ENCODE results near the gene TRMT2A. TPM values are rescaled to one million over a fixed set of nuclear protein-coding genes. Genes with fewer than 3 reads are reported as not detected.

Gene TRMT2A
- total and polyA plus RNA-seq, 2 of the 8 experiments (the other 6 are each of a cell fraction or from before 2014, with no cell fraction given), result 44.9 to 50.3 TPM

DNA sequence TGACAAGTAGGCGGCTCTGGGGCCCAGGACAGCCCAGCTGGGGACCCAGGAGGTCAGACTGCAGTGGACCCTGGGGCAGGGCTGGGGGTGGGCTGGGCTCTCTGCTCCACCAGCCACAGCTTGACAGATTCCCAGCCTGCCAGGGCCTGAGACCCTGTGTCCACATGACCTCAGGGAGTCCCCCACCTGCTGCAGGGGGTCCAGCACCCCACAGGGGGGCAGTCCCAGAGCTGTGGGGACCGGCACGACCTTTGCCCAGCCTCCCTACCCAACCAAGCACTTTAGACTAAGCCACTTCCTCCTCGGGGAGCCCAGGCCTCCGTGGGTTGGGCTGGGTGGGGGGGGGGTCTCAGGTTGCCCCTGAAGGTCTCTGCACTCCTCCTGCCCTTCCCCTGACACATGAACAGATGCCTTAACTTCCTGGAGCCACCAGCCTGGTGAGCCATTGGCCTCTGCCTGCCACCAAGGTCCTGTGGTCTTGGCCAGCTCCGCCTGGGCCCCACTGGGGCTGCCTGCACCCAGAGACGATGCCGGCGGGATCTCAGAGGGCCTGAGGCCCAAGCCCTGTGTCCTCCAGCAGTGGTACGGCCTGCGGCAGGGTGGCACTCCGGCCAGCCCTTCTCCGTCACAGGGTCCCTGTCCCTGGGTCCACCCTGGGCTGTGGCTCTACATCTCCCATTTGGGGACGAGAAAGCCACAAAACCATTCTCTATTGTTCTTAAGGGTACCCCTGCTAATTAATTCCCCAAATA, 30.4 kb upstream of the TRMT2A start:
- H3K36me3 ChIP-seq (ENCODE audit: control insufficient read depth in 2 of 4, insufficient read depth in 4 of 4, low read length in 3 of 4), result peaks cover 0 to 6% (median 0%) of the 10 kb centered on the region in 4 experiments; a peak in 1 of 8 replicates
- POLR2A ChIA-PET (ENCODE audit: partially characterized antibody), result interaction anchor here (1.2 kb wide), 1 partner anchor 27 kb away, joined by 3 read pairs; no protein-coding TSS in a partner anchor
- TF ChIP-seq NRF1 (IDR thresholded peaks at IDR 0.05; ENCODE audit: low read depth, low read length), result no peak
- TF ChIP-seq CBX8 (IDR thresholded peaks at IDR 0.05; ENCODE audit: borderline replicate concordance, low read depth, low read length), result no peak
- TF ChIP-seq SRF (IDR thresholded peaks at IDR 0.05; ENCODE audit: low read depth, low read length), result no peak
- TF ChIP-seq SP2 (IDR thresholded peaks at IDR 0.05; ENCODE audit: low read length), result no peak
- no peak for TF ChIP-seq CREB1 (IDR thresholded peaks at IDR 0.05)
- TF ChIP-seq ZNF274 (IDR thresholded peaks at IDR 0.05; ENCODE audit: borderline replicate concordance, extremely low read depth, low read length), result no peak
- TF ChIP-seq, protein P1, sequence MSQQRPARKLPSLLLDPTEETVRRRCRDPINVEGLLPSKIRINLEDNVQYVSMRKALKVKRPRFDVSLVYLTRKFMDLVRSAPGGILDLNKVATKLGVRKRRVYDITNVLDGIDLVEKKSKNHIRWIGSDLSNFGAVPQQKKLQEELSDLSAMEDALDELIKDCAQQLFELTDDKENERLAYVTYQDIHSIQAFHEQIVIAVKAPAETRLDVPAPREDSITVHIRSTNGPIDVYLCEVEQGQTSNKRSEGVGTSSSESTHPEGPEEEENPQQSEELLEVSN (IDR thresholded peaks at IDR 0.05), result no peak
- TF ChIP-seq TBP (IDR thresholded peaks at IDR 0.05; ENCODE audit: low read depth, low read length), result no peak
- TF ChIP-seq GTF2F1 (IDR thresholded peaks at IDR 0.05; ENCODE audit: borderline replicate concordance, low read depth, low read length), result no peak
- TF ChIP-seq EZH2 (IDR thresholded peaks at IDR 0.05; ENCODE audit: low read depth, low read length, severe bottlenecking), result no peak
- TF ChIP-seq BCL11A (IDR thresholded peaks at IDR 0.05; ENCODE audit: low read depth in 2 of 2, low read length in 2 of 2), result no peak
- TF ChIP-seq RXRA (IDR thresholded peaks at IDR 0.05; ENCODE audit: insufficient read depth, low read depth, low read length), result no peak
- no peak for TF ChIP-seq JUND (IDR thresholded peaks at IDR 0.05; ENCODE audit: low read length)

More for the DNA sequence above, 30.4 kb upstream of the TRMT2A start:
- Histone ChIP-seq H3K9ac (replicated peaks in 1 of 4; ENCODE audit: extremely low read depth in 1 of 4, low read depth in 3 of 4, low read length in 3 of 4) (no peak overlapping the region), H2BK20ac (ENCODE audit: low read length) (no peak overlapping the region), H4K5ac (ENCODE audit: insufficient read length, low read depth, low read length) (no peak overlapping the region), H2BK12ac (ENCODE audit: low read depth, low read length) (no peak overlapping the region), H3K79me2 (ENCODE audit: control insufficient read depth in 1 of 2, insufficient read depth in 2 of 2, low read length in 2 of 2) (no peaks in the 10 kb centered on the region), H3K18ac (ENCODE audit: extremely low read depth, low read length) (no peak overlapping the region), H3K4me1 (replicated peaks in 1 of 4; ENCODE audit: control insufficient read depth in 3 of 4, insufficient read depth in 4 of 4, low read length in 3 of 4) (no peaks in the 10 kb centered on the region), H3K27ac (ENCODE audit: low read depth, low read length) (no peak overlapping the region), H3K23ac (ENCODE audit: insufficient read length) (no peak overlapping the region), H4K20me1 (replicated peaks in 1 of 2; ENCODE audit: control insufficient read depth in 1 of 2, insufficient read depth in 2 of 2, low read length in 2 of 2) (no peaks in the 10 kb centered on the region), H3K4me2 (ENCODE audit: insufficient read depth in 1 of 2, low read depth in 2 of 2, low read length in 2 of 2) (no peak overlapping the region), H3K9me3 (ENCODE audit: insufficient read depth in 2 of 2, low read depth in 1 of 2, low read length in 1 of 2) (no peaks in the 10 kb centered on the region), H2AK5ac (ENCODE audit: low read depth, low read length) (no peak overlapping the region), H3K79me1 (ENCODE audit: low read depth, low read length) (no peaks in the 10 kb centered on the region), H3K27me3 (replicated peaks in 1 of 4; ENCODE audit: control insufficient read depth in 3 of 4, extremely low read depth in 1 of 4, insufficient read depth in 3 of 4, low read length in 3 of 4) (no peaks in the 10 kb centered on the region), H3K4ac (replicated peaks; ENCODE audit: insufficient read length, low read depth, low read length) (no peak overlapping the region), H2BK15ac (ENCODE audit: low read length) (no peak overlapping the region), H2AFZ (ENCODE audit: low read length) (no peak overlapping the region), H2BK120ac (replicated peaks; ENCODE audit: low read depth, low read length) (no peak overlapping the region), H3K23me2 (ENCODE audit: low read depth, low read length) (no peaks in the 10 kb centered on the region), H4K91ac (replicated peaks; ENCODE audit: insufficient read length, low read length) (no peak overlapping the region), H3K14ac (ENCODE audit: insufficient read length) (no peak overlapping the region), H3K56ac (replicated peaks; ENCODE audit: insufficient read length, low read depth, low read length) (no peak overlapping the region), H2BK5ac (ENCODE audit: low read depth, low read length) (no peak overlapping the region), H4K8ac (ENCODE audit: extremely low read depth, insufficient read depth, low read length) (no peak overlapping the region), H3K4me3 (ENCODE audit: extremely low read depth in 1 of 4, insufficient read depth in 2 of 4, low read depth in 3 of 4, low read length in 4 of 4) (no peak overlapping the region)
- FAIRE-seq, result no peak
- CTCF ChIA-PET (ENCODE audit: partially characterized antibody), result interaction anchor here (0.7 to 2.1 kb wide), 4 partner anchors 10 to 139 kb away, joined by 3 to 5 read pairs (median 3); no protein-coding TSS in a partner anchor
- DNase-seq (ENCODE audit: low read depth in 1 of 2, low spot score in 2 of 2), result no peak
- 91% methylated on average over 13 of the region's 14 CpGs; no CpG with 5 or more reads in 1 of the 2 experiments for WGBS, 2 experiments (ENCODE audit: extremely low coverage in 1 of 2, insufficient coverage in 1 of 2, insufficient read length in 1 of 2, insufficient replicate concordance in 2 of 2, low coverage in 1 of 2, low lambda C conversion rate in 2 of 2, missing lambda C conversion rate in 1 of 2)
